Cardiac muscle cell (in vitro differentiated cells and primary cell): ENCODE measurements around the gene DYNC2LI1. TPM values are rescaled to one million over a fixed set of nuclear protein-coding genes. Genes with fewer than 3 reads are reported as not detected.
A peak's percentile ranks its signal among the peaks of the same experiment; 100 is the strongest.

Experiments used
- DNase-seq, 2 donors: peaks; one replicate each; pipeline versions ENCODE4 v3.0.0 to v3.0.0-alpha.2; 2010 to 2017; ENCODE audit warnings: low read depth in 1 of 2, low spot score in 1 of 2
- H3K27ac ChIP-seq: fragments of 200-600 bp; sonication (generic); 2 replicates; pipeline ENCODE4 v1.5.1; 2016
- H3K27me3 ChIP-seq: fragments of 200-600 bp; sonication (generic); 2 replicates; pipeline ENCODE4 v1.6.0; 2016; ENCODE audit warnings: control low read depth
- H3K36me3 ChIP-seq: fragments of 200-600 bp; sonication (generic); 2 replicates; pipeline ENCODE4 v1.5.1; 2016; ENCODE audit warnings: control low read depth
- H3K4me1 ChIP-seq: fragments of 200-600 bp; sonication (generic); 2 replicates; pipeline ENCODE4 v1.8.1; 2017; ENCODE audit warnings: low read depth, mild to moderate bottlenecking, mixed run types
- H3K4me3 ChIP-seq: fragments of 200-600 bp; sonication (generic); 2 replicates; pipeline ENCODE4 v1.5.1; 2016; ENCODE audit warnings: mild to moderate bottlenecking
- H3K9me3 ChIP-seq: fragments of 200-600 bp; sonication (generic); 2 replicates; pipeline ENCODE4 v1.5.1; 2017; ENCODE audit warnings: low read depth, mild to moderate bottlenecking, control low read depth
- polyA plus RNA-seq: library from polyadenylated mRNA; unstranded; fragments of >200 nt; fragmentation: Nextera tagmentation; extraction: Ambion mirVana; gene quantifications from 2 replicates; pipeline ENCODE4 v1.2.1, GENCODE V29; 2016
- total RNA-seq: library from RNA; depleted of rRNA; stranded (reverse); fragments of >200 nt; gene quantifications from 2 replicates; pipeline ENCODE4 v1.2.3, GENCODE V29; 2016
- TF ChIP-seq, protein P1 (sequence below): IDR thresholded peaks from 2 replicates; pipeline ENCODE4 v1.5.1; 2012; ENCODE audit warnings: low read depth, mild to moderate bottlenecking, low read length

DYNC2LI1 gene
- total and polyA plus RNA-seq, 2 experiments from 2014 or later = 44.7 to 46.2 TPM

DNA sequence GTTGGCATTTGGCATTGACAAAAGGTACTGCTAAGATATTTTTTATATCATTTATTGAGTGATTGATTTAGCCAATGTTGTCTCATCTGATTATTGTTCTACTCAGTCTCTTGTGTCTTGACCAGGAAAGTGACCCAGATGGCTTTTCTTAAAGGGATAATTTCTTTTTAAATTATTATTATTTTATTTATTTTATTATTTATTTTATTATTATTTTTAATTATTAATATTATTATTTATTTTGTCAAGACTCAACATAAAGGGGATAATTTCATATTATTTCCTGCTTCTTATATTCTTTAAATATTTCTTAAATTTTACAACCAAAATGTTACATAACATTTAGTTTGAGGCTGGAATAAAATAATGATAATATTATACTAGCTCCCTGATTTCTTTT, 27.1 kb downstream of the DYNC2LI1 start:
- no peaks in the 10 kb centered on the region for H3K9me3 ChIP-seq
- DNase-seq = no peak
- H3K27me3 ChIP-seq = no peaks in the 10 kb centered on the region
- no peak overlapping the region for H3K4me3 ChIP-seq
- no peaks in the 10 kb centered on the region for H3K4me1 ChIP-seq
- no peak overlapping the region for H3K27ac ChIP-seq
- H3K36me3 ChIP-seq = peaks cover 1% of the 10 kb centered on the region
- TF ChIP-seq, protein P1, sequence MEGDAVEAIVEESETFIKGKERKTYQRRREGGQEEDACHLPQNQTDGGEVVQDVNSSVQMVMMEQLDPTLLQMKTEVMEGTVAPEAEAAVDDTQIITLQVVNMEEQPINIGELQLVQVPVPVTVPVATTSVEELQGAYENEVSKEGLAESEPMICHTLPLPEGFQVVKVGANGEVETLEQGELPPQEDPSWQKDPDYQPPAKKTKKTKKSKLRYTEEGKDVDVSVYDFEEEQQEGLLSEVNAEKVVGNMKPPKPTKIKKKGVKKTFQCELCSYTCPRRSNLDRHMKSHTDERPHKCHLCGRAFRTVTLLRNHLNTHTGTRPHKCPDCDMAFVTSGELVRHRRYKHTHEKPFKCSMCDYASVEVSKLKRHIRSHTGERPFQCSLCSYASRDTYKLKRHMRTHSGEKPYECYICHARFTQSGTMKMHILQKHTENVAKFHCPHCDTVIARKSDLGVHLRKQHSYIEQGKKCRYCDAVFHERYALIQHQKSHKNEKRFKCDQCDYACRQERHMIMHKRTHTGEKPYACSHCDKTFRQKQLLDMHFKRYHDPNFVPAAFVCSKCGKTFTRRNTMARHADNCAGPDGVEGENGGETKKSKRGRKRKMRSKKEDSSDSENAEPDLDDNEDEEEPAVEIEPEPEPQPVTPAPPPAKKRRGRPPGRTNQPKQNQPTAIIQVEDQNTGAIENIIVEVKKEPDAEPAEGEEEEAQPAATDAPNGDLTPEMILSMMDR = no peak

DNA sequence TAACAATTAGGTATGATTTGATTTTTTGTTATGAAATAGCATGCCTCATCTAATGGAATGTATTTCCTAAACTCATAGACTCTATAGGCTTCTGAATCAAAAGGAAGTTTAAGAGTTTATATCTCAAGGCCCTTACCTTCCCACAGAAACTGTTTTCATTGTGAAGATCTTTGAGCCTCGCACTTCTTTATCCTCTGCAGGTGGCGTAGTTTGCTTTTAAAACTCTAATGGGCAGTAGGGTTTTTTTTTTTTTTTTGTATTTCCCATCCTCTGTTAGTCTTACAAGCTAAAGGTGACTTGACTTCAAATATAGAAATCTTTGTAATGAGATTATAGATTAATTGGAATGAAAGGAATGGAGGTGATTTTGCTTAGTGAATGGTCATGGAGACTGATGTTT, 28.3 kb downstream of the DYNC2LI1 start:
- Histone ChIP-seq H3K4me3 (no peak overlapping the region), H3K27ac (no peak overlapping the region), H3K27me3 (no peaks in the 10 kb centered on the region), H3K4me1 (no peaks in the 10 kb centered on the region), H3K36me3 (no peaks in the 10 kb centered on the region), H3K9me3 (no peaks in the 10 kb centered on the region)
- no peak for DNase-seq
- TF ChIP-seq, protein P1 = no peak

DNA sequence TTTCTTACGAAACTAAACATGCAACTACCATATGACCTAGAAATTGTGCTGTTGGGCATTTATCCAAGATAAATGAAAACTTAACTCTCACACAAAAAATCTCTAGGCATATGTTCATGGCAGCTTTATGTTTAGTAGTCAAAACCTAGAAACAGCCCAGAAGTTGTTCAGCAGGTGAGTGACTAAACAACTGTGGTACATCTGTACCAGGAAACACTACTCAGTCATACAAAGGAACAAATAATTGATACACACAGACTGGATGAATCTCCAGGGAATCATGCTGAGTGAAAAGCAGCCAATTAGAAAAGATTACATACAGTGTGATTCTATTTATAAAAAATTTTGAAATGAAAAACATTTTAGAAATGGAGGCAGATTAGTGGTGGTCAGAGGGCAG, 29.3 kb downstream of the DYNC2LI1 start:
- no peak overlapping the region for H3K4me3 ChIP-seq
- H3K27ac ChIP-seq = no peak overlapping the region
- H3K4me1 ChIP-seq = no peaks in the 10 kb centered on the region
- TF ChIP-seq, protein P1 = no peak
- peak in 1 of 2 donors; percentile 16 for DNase-seq
- H3K36me3 ChIP-seq = no peaks in the 10 kb centered on the region
- H3K9me3 ChIP-seq = no peaks in the 10 kb centered on the region
- H3K27me3 ChIP-seq = no peaks in the 10 kb centered on the region

DNA sequence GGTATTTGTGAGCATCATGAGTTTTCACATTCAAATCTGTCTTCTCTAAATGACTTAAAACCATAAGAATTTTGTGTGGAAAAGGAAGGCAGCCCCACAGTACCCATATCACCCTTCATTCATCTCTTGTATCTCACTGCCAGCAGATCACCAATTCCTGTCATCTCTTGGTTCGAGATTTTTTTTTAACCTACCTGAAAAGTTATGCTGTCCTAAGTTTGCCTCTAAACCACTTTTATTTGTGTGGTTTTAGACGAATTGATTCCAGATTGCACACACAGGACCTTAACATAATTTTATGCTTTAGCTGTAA, 32.8 kb downstream of the DYNC2LI1 start:
- no peaks in the 10 kb centered on the region for H3K9me3 ChIP-seq
- no peaks in the 10 kb centered on the region for H3K27me3 ChIP-seq
- H3K4me3 ChIP-seq = no peak overlapping the region
- no peak for DNase-seq
- TF ChIP-seq, protein P1 = no peak
- H3K36me3 ChIP-seq = no peaks in the 10 kb centered on the region
- no peak overlapping the region for H3K27ac ChIP-seq
- H3K4me1 ChIP-seq = no peaks in the 10 kb centered on the region

DNA sequence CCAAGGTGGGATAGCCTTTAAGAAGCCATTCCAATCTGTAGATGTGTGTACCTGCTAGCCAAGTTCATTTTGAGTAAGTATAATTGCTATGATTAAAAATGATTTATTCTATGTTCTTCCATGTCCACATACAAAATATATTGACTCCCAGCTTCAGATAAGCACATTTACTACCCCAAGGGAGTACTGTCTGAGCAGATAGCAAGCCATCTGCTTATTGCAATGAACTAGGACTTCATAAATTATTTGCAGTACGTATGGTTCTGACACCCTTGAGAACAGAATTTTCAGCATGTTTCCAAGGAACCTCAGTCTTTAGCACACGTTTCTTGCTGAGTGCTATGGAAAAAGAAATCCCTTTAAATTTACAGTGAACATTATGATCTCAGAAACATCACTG, 36.6 kb downstream of the DYNC2LI1 start:
- Histone ChIP-seq H3K4me1 (no peaks in the 10 kb centered on the region), H3K27ac (no peak overlapping the region), H3K27me3 (no peaks in the 10 kb centered on the region), H3K9me3 (no peaks in the 10 kb centered on the region), H3K4me3 (no peak overlapping the region), H3K36me3 (no peaks in the 10 kb centered on the region)
- TF ChIP-seq, protein P1 = no peak
- DNase-seq = no peak

DNA sequence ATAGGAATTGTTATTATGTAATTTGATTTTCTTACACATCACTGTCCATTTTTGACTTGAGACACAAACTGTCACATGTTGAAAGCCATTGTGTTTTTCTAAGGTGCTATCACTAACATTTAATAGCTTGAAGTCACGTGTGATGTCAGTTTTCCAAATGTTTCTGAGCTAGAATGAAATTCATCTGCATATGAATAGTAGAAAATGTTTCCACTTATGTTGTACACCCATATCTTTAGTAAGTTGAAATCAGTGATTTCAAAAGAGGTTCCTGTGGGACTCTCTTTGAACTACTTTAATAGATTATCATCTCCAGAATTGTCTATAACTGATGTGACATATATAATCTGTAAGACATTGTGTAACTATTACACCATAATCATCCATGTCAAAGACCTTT, 37.0 kb downstream of the DYNC2LI1 start:
- DNase-seq = no peak
- Histone ChIP-seq H3K4me3 (no peak overlapping the region), H3K9me3 (no peaks in the 10 kb centered on the region), H3K4me1 (no peaks in the 10 kb centered on the region), H3K36me3 (no peaks in the 10 kb centered on the region), H3K27me3 (no peaks in the 10 kb centered on the region), H3K27ac (no peak overlapping the region)
- TF ChIP-seq, protein P1 = no peak
